HCEC 1CT (cell line): ENCODE results near the gene CLBA1.
"Not testable (repeated sequence)": the region's sequence is repeated elsewhere in the genome, so short reads cannot be mapped to it uniquely, and the experiment has no call there.

ENCODE experiments used
- DNase-seq: peaks from one replicate; pipeline ENCODE4 v3.0.0-alpha.2; 2017

CLBA1 gene

GRCh38 chr14:104947881-104948735, 37.5 kb upstream of the CLBA1 start:
- DNase-seq, result not testable (repeated sequence)

- DNase-seq, result no peak
Observed at GRCh38 chr14:104948736-104949031, 36.9 kb upstream of the CLBA1 start.

GRCh38 chr14:104949406-104949955, 36.1 kb upstream of the CLBA1 start:
- not testable (repeated sequence) for DNase-seq

- no peak for DNase-seq
Observed at GRCh38 chr14:104950021-104950420, 35.6 kb upstream of the CLBA1 start.

- not testable (repeated sequence) for DNase-seq
Observed at GRCh38 chr14:104950701-104951100, 34.9 kb upstream of the CLBA1 start.

- not testable (repeated sequence) for DNase-seq
Observed at GRCh38 chr14:104951863-104952657, 33.5 kb upstream of the CLBA1 start.

GRCh38 chr14:104953097-104953496, 32.5 kb upstream of the CLBA1 start:
- no peak for DNase-seq

- DNase-seq, result no peak
Observed at GRCh38 chr14:104953896-104954656, 31.5 kb upstream of the CLBA1 start.

- DNase-seq, result no peak
Observed at GRCh38 chr14:104954746-104955395, 30.7 kb upstream of the CLBA1 start.

- DNase-seq, result no peak
Observed at GRCh38 chr14:104955396-104955770, 30.2 kb upstream of the CLBA1 start.

- DNase-seq, result no peak
Observed at GRCh38 chr14:104956290-104956890, 29.2 kb upstream of the CLBA1 start.

GRCh38 chr14:104957146-104958113, 28.2 kb upstream of the CLBA1 start:
- no peak for DNase-seq

GRCh38 chr14:104964546-104964945, 21.0 kb upstream of the CLBA1 start:
- no peak for DNase-seq

GRCh38 chr14:104965561-104966231, 19.9 kb upstream of the CLBA1 start:
- no peak for DNase-seq

- DNase-seq, result no peak
Observed at GRCh38 chr14:104966261-104966865, 19.2 kb upstream of the CLBA1 start.

GRCh38 chr14:104966981-104967385, 18.6 kb upstream of the CLBA1 start:
- DNase-seq, result no peak

GRCh38 chr14:104967386-104968152, 18.0 kb upstream of the CLBA1 start:
- peak; percentile 22 for DNase-seq

GRCh38 chr14:104968153-104968527, 17.4 kb upstream of the CLBA1 start:
- peak; percentile 58 for DNase-seq
